ENCODE results near the gene CAMK2A. TPM values are rescaled to one million over a fixed set of nuclear protein-coding genes. Genes with fewer than 3 reads are reported as not detected.

The CAMK2A gene
- total and polyA plus RNA-seq, 9 donors: 0.12 to 1.3 (median 0.62) TPM

- H3K27ac ChIP-seq: no peak overlapping the region
- TF ChIP-seq, protein P1, sequence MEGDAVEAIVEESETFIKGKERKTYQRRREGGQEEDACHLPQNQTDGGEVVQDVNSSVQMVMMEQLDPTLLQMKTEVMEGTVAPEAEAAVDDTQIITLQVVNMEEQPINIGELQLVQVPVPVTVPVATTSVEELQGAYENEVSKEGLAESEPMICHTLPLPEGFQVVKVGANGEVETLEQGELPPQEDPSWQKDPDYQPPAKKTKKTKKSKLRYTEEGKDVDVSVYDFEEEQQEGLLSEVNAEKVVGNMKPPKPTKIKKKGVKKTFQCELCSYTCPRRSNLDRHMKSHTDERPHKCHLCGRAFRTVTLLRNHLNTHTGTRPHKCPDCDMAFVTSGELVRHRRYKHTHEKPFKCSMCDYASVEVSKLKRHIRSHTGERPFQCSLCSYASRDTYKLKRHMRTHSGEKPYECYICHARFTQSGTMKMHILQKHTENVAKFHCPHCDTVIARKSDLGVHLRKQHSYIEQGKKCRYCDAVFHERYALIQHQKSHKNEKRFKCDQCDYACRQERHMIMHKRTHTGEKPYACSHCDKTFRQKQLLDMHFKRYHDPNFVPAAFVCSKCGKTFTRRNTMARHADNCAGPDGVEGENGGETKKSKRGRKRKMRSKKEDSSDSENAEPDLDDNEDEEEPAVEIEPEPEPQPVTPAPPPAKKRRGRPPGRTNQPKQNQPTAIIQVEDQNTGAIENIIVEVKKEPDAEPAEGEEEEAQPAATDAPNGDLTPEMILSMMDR (IDR thresholded peaks at IDR 0.05): no peak
- TF ChIP-seq EP300 (IDR thresholded peaks at IDR 0.05): no peak
- TF ChIP-seq POLR2A (IDR thresholded peaks at IDR 0.05): no peak
- H3K27me3 ChIP-seq: no peaks in the 10 kb centered on the region
- H3K4me1 ChIP-seq (ENCODE audit: insufficient read depth): peaks cover 11% of the 10 kb centered on the region
- 64 to 76% (median 70%) methylated on average over 4 of the region's 4 CpGs for WGBS, 3 donors
- H3K4me3 ChIP-seq: no peak overlapping the region
- DNase-seq: no peak
- no peaks in the 10 kb centered on the region for H3K36me3 ChIP-seq
- H3K9me3 ChIP-seq: no peaks in the 10 kb centered on the region
- intact Hi-C loops (cut with DNase I): no loop called here
Observed at GRCh38 chr5:150177721-150178120, 111.9 kb downstream of the CAMK2A start.

DNA sequence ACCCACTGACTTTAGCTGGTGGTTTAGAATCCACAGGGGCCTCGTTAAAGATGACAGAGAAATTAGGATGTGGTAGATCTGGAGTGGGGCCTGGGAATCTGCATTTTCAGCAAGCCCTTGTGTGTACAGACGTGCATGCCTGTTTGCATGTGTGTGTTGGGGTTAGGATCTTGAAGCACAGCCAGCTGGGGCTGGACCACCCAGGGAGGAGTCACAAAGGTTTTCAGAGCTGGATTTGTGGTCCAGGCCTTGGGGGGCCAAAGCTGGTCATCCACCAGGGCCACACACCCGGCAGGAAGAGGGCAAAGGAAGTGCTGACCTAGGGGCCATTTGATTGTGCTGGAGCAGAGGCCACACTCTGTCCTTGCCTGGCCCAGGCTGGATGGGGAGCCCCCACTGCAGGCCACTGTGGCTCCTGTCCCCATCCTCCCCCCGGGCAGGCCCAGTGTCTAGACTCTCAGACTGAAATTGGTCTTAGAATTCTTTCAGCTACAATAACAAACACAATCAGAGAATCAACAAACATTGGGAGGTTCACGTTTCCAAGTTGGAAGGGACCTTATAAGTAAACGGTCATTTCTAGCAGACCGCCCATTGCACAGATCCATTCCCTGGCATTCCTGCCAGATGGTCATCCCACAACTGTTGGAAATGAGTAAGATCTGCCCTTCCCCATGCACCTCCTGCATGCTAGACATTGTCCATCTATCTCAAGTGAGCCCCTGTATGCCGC, 112.7 kb downstream of the CAMK2A start:
- DNase-seq: no peak
- no peak overlapping the region for H3K4me3 ChIP-seq
- no peaks in the 10 kb centered on the region for H3K27me3 ChIP-seq
- H3K4me1 ChIP-seq (ENCODE audit: insufficient read depth): peaks cover 11% of the 10 kb centered on the region
- WGBS, 3 donors: 56 to 68% (median 66%) methylated on average over 8 of the region's 8 CpGs
- H3K27ac ChIP-seq: no peak overlapping the region
- H3K9me3 ChIP-seq: no peaks in the 10 kb centered on the region
- intact Hi-C loops (cut with DNase I): no loop called here
- no peaks in the 10 kb centered on the region for H3K36me3 ChIP-seq
- TF ChIP-seq EP300 (IDR thresholded peaks at IDR 0.05): no peak
- TF ChIP-seq, protein P1 (IDR thresholded peaks at IDR 0.05): no peak
- no peak for TF ChIP-seq POLR2A (IDR thresholded peaks at IDR 0.05)

- no peak for TF ChIP-seq POLR2A (IDR thresholded peaks at IDR 0.05)
- TF ChIP-seq, protein P1 (IDR thresholded peaks at IDR 0.05): peak in 1 of 3 donors; percentile 35
- no peak overlapping the region for H3K4me3 ChIP-seq
- H3K4me1 ChIP-seq (ENCODE audit: insufficient read depth): peaks cover 11% of the 10 kb centered on the region
- DNase-seq: no peak
- no peak overlapping the region for H3K27ac ChIP-seq
- 58 to 65% (median 63%) methylated on average over 5 of the region's 5 CpGs for WGBS, 3 donors
- H3K36me3 ChIP-seq: no peaks in the 10 kb centered on the region
- intact Hi-C loops (cut with DNase I): no loop called here
- no peaks in the 10 kb centered on the region for H3K9me3 ChIP-seq
- H3K27me3 ChIP-seq: no peaks in the 10 kb centered on the region
Observed at GRCh38 chr5:150175536-150175935, 114.0 kb downstream of the CAMK2A start.

GRCh38 chr5:150175076-150175475, 114.5 kb downstream of the CAMK2A start:
- TF ChIP-seq, protein P1 (IDR thresholded peaks at IDR 0.05): no peak
- TF ChIP-seq POLR2A (IDR thresholded peaks at IDR 0.05) (no peak), EP300 (IDR thresholded peaks at IDR 0.05) (no peak)
- Histone ChIP-seq H3K27ac (no peak overlapping the region), H3K9me3 (no peaks in the 10 kb centered on the region), H3K27me3 (no peaks in the 10 kb centered on the region), H3K4me3 (no peak overlapping the region), H3K36me3 (no peaks in the 10 kb centered on the region), H3K4me1 (ENCODE audit: insufficient read depth) (peaks cover 7% of the 10 kb centered on the region)
- DNase-seq: no peak
- intact Hi-C loops (cut with DNase I): no loop called here
- WGBS, 3 donors: 42 to 69% (median 56%) methylated on average over 1 of the region's 1 CpG
